ENCODE data around the gene AMIGO1.
"Not testable (repeated sequence)": the region's sequence is repeated elsewhere in the genome, so short reads cannot be mapped to it uniquely, and the experiment has no call there.

AMIGO1 gene

GRCh38 chr1:109483672-109484518 is 25.6 kb downstream of the AMIGO1 start, which contains the start of gene ATXN7L2:
Gene ATXN7L2 (plus strand): TSS chr1:109483905. CDS start chr1:109483954, 49 bp downstream.
- peak; percentile 85 to 86 for DNase-seq (ENCODE audit: low read depth in 2 of 2)

- peak in 1 of 2 donors; percentile 17 for DNase-seq (ENCODE audit: low read depth in 2 of 2)
These were observed 26.5 kb downstream of the AMIGO1 start for GRCh38 chr1:109482791-109483671.

- DNase-seq (ENCODE audit: low read depth in 2 of 2), result no peak
These were observed 27.3 kb downstream of the AMIGO1 start for GRCh38 chr1:109482242-109482641.

- no peak for DNase-seq (ENCODE audit: low read depth in 2 of 2)
These were observed 27.9 kb downstream of the AMIGO1 start for GRCh38 chr1:109481646-109482045.

- no peak for DNase-seq (ENCODE audit: low read depth in 2 of 2)
These were observed 29.6 kb downstream of the AMIGO1 start for GRCh38 chr1:109479901-109480300.

- no peak for DNase-seq (ENCODE audit: low read depth in 2 of 2)
These were observed 30.2 kb downstream of the AMIGO1 start for GRCh38 chr1:109479311-109479710.

- no peak for DNase-seq (ENCODE audit: low read depth in 2 of 2)
These were observed 30.7 kb downstream of the AMIGO1 start for GRCh38 chr1:109478806-109479205.

- DNase-seq (ENCODE audit: low read depth in 2 of 2), result no peak
These were observed 31.7 kb downstream of the AMIGO1 start for GRCh38 chr1:109477821-109478220.

GRCh38 chr1:109476825-109477224 is 32.7 kb downstream of the AMIGO1 start:
- DNase-seq (ENCODE audit: low read depth in 2 of 2), result no peak

- no peak for DNase-seq (ENCODE audit: low read depth in 2 of 2)
These were observed 34.3 kb downstream of the AMIGO1 start for GRCh38 chr1:109475261-109475660.

GRCh38 chr1:109474697-109475096 is 34.8 kb downstream of the AMIGO1 start:
- no peak for DNase-seq (ENCODE audit: low read depth in 2 of 2)

GRCh38 chr1:109473284-109474057 is 36.1 kb downstream of the AMIGO1 start:
- DNase-seq (ENCODE audit: low read depth in 2 of 2), result not testable (repeated sequence)

- no peak for DNase-seq (ENCODE audit: low read depth in 2 of 2)
These were observed 36.7 kb downstream of the AMIGO1 start for GRCh38 chr1:109472779-109473178.

- DNase-seq (ENCODE audit: low read depth in 2 of 2), result no peak
These were observed 39.3 kb downstream of the AMIGO1 start for GRCh38 chr1:109470245-109470644.

GRCh38 chr1:109468903-109469302 is 40.6 kb downstream of the AMIGO1 start:
- DNase-seq (ENCODE audit: low read depth in 2 of 2), result no peak

- no peak for DNase-seq (ENCODE audit: low read depth in 2 of 2)
These were observed 41.5 kb downstream of the AMIGO1 start for GRCh38 chr1:109468061-109468460.

- no peak for DNase-seq (ENCODE audit: low read depth in 2 of 2)
These were observed 42.2 kb downstream of the AMIGO1 start for GRCh38 chr1:109467301-109467777.

- no peak for DNase-seq (ENCODE audit: low read depth in 2 of 2)
These were observed 42.9 kb downstream of the AMIGO1 start, which contains the start of gene SYPL2 for GRCh38 chr1:109466452-109467300. Gene SYPL2 (plus strand): TSS chr1:109466546. CDS start chr1:109466844, 298 bp downstream.

- no peak for DNase-seq (ENCODE audit: low read depth in 2 of 2)
These were observed 43.4 kb downstream of the AMIGO1 start for GRCh38 chr1:109466125-109466451.

GRCh38 chr1:109457819-109458218 is 51.7 kb downstream of the AMIGO1 start:
- DNase-seq (ENCODE audit: low read depth in 2 of 2), result no peak

Measured in stimulated activated CD8-positive, alpha-beta memory T cell treated with anti-CD3 and anti-CD28 coated beads, Interleukin-2, amount 100 ng/mL, for 48 hours (primary cell).